GM18861 (cell line): ENCODE results near the gene DCANP1.

Experiments
- ATAC-seq: cut with Tn5 transposase; IDR thresholded peaks from one replicate; pipeline ENCODE4 v1.9.1; 2021; ENCODE audit not compliant: unreplicated experiment

The DCANP1 gene

GRCh38 chr5:135481387-135481786 lies 34.2 kb upstream of the DCANP1 start:
- ATAC-seq, result no peak

GRCh38 chr5:135480511-135480910 lies 33.4 kb upstream of the DCANP1 start:
- ATAC-seq, result no peak

GRCh38 chr5:135478938-135479337 lies 31.8 kb upstream of the DCANP1 start:
- ATAC-seq, result no peak

- no peak for ATAC-seq
Measured at GRCh38 chr5:135477613-135478066, 30.5 kb upstream of the DCANP1 start.

GRCh38 chr5:135476615-135477581 lies 29.8 kb upstream of the DCANP1 start:
- ATAC-seq, result no peak

- ATAC-seq, result no peak
Measured at GRCh38 chr5:135473956-135474670, 27.0 kb upstream of the DCANP1 start.

- no peak for ATAC-seq
Measured at GRCh38 chr5:135472141-135472540, 25.0 kb upstream of the DCANP1 start.

- no peak for ATAC-seq
Measured at GRCh38 chr5:135471726-135472125, 24.6 kb upstream of the DCANP1 start.

- no peak for ATAC-seq
Measured at GRCh38 chr5:135469911-135470310, 22.8 kb upstream of the DCANP1 start.

GRCh38 chr5:135468541-135468940 lies 21.4 kb upstream of the DCANP1 start:
- ATAC-seq, result no peak

GRCh38 chr5:135467871-135468485 lies 20.8 kb upstream of the DCANP1 start:
- no peak for ATAC-seq

- no peak for ATAC-seq
Measured at GRCh38 chr5:135467051-135467625, 20.0 kb upstream of the DCANP1 start.

- no peak for ATAC-seq
Measured at GRCh38 chr5:135466178-135467050, 19.3 kb upstream of the DCANP1 start.

- no peak for ATAC-seq
Measured at GRCh38 chr5:135465391-135466122, 18.4 kb upstream of the DCANP1 start.

- ATAC-seq, result peak; percentile 68
Measured at GRCh38 chr5:135462304-135462703, 15.2 kb upstream of the DCANP1 start.

GRCh38 chr5:135461481-135462151 lies 14.5 kb upstream of the DCANP1 start:
- ATAC-seq, result no peak

- no peak for ATAC-seq
Measured at GRCh38 chr5:135460246-135461033, 13.3 kb upstream of the DCANP1 start.

- ATAC-seq, result no peak
Measured at GRCh38 chr5:135458921-135459331, 11.8 kb upstream of the DCANP1 start.
